GM23338 (cell line): ENCODE measurements around the gene APP. TPM values are rescaled to one million over a fixed set of nuclear protein-coding genes. Genes with fewer than 3 reads are reported as not detected.

Source experiments
- ATAC-seq: fragments of 200-7000 bp; cut with Tn5 transposase; 3 replicates; pipeline ENCODE4 v1.9.1; 2020
- DNase-seq: peaks from one replicate; pipeline ENCODE4 v3.0.0-alpha.2; 2015; ENCODE audit warnings: low spot score
- H2AFZ ChIP-seq: fragments of 200-600 bp; sonication (generic); 2 replicates; pipeline ENCODE4 v1.8.0; 2016; ENCODE audit warnings: antibody characterized with exemption, mild to moderate bottlenecking, moderate library complexity
- H3F3A ChIP-seq: fragments of 200-600 bp; sonication (generic); replicated peaks from 2 replicates; pipeline ENCODE4 v1.8.0; 2017; ENCODE audit warnings: antibody characterized with exemption, mixed run types, low read depth
- H3K27ac ChIP-seq: fragments of 200-600 bp; sonication (generic); 2 replicates; pipeline ENCODE4 v1.6.1; 2016; ENCODE audit warnings: low read depth
- H3K27me3 ChIP-seq: fragments of 200-600 bp; sonication (generic); 2 replicates; pipeline ENCODE4 v1.8.0; 2016; ENCODE audit warnings: mild to moderate bottlenecking, mixed run types, moderate library complexity; ENCODE audit not compliant: insufficient read depth
- H3K36me3 ChIP-seq: fragments of 200-600 bp; sonication (generic); 2 replicates; pipeline ENCODE4 v1.8.0; 2016; ENCODE audit warnings: mild to moderate bottlenecking; ENCODE audit not compliant: insufficient read depth
- H3K4me1 ChIP-seq: fragments of 200-600 bp; sonication (generic); 2 replicates; pipeline ENCODE4 v1.8.0; 2016; ENCODE audit warnings: mild to moderate bottlenecking, moderate library complexity; ENCODE audit not compliant: insufficient read depth
- H3K4me2 ChIP-seq: fragments of 200-600 bp; sonication (generic); 2 replicates; pipeline ENCODE4 v1.7.1; 2017; ENCODE audit warnings: mixed run types
- H3K4me3 ChIP-seq: fragments of 200-600 bp; sonication (generic); 2 replicates; pipeline ENCODE4 v1.6.1; 2016; ENCODE audit warnings: mixed run types
- H3K79me2 ChIP-seq: fragments of 200-600 bp; sonication (generic); replicated peaks from 2 replicates; pipeline ENCODE4 v1.8.0; 2017; ENCODE audit warnings: mild to moderate bottlenecking; ENCODE audit not compliant: insufficient read depth
- H3K9me2 ChIP-seq: fragments of 200-600 bp; sonication (generic); 2 replicates; pipeline ENCODE4 v1.8.0; 2017; ENCODE audit not compliant: insufficient read depth
- H4K20me1 ChIP-seq: fragments of 200-600 bp; sonication (generic); replicated peaks from 2 replicates; pipeline ENCODE4 v1.8.0; 2017; ENCODE audit warnings: mild to moderate bottlenecking; ENCODE audit not compliant: insufficient read depth
- H3K27ac Mint-ChIP-seq: 2 replicates; pipeline ENCODE4 v1.8.0; 2020; ENCODE audit warnings: inconsistent platforms, mild to moderate bottlenecking, moderate library complexity, mixed read lengths
- H3K27me3 Mint-ChIP-seq: 3 replicates; pipeline ENCODE4 v1.8.0; 2022; ENCODE audit warnings: low read depth, mild to moderate bottlenecking, moderate library complexity, mixed read lengths, inconsistent platforms; ENCODE audit not compliant: insufficient read depth, poor library complexity
- H3K36me3 Mint-ChIP-seq: 3 replicates; pipeline ENCODE4 v1.8.0; 2021; ENCODE audit warnings: low read depth, mild to moderate bottlenecking, inconsistent platforms, moderate library complexity, mixed read lengths
- H3K4me1 Mint-ChIP-seq: 3 replicates; pipeline ENCODE4 v1.8.0; 2020; ENCODE audit warnings: mild to moderate bottlenecking, inconsistent platforms, mixed read lengths
- H3K4me3 Mint-ChIP-seq: 3 replicates; pipeline ENCODE4 v1.8.0; 2021; ENCODE audit warnings: moderate library complexity, mild to moderate bottlenecking, inconsistent platforms, mixed read lengths
- H3K9me3 Mint-ChIP-seq: 3 replicates; pipeline ENCODE4 v1.8.0; 2020; ENCODE audit warnings: moderate library complexity, mild to moderate bottlenecking, inconsistent platforms, mixed read lengths
- EZH2 ChIP-seq: fragments of 200-600 bp; sonication (generic); IDR thresholded peaks from one replicate; pipeline ENCODE4 v1.8.0; 2017; ENCODE audit warnings: antibody characterized with exemption, mild to moderate bottlenecking, low read depth; ENCODE audit not compliant: unreplicated experiment
- NANOG ChIP-seq: IDR thresholded peaks from 2 replicates; pipeline ENCODE4 v1.6.1; 2016; ENCODE audit warnings: antibody characterized with exemption, borderline replicate concordance
- ZNF462 ChIP-seq: fragments of 250-450 bp; sonication (Bioruptor Pico); IDR thresholded peaks from 2 replicates; pipeline ENCODE4 v1.5.0; 2020; ENCODE audit warnings: mild to moderate bottlenecking, moderate library complexity
- polyA plus RNA-seq: library from polyadenylated mRNA; unstranded; fragments of >200 nt; fragmentation: Nextera tagmentation; extraction: Ambion mirVana; gene quantifications from 2 replicates; pipeline ENCODE4 v1.2.1, GENCODE V29; 2016
- total RNA-seq: library from RNA; depleted of rRNA; stranded (reverse); fragments of >200 nt; shearing (Covaris generic); gene quantifications from 2 replicates; pipeline ENCODE4 v1.2.3, GENCODE V29; 2014

The APP gene
- total and polyA plus RNA-seq, 2 experiments from 2014 or later: 69.4 to 444 TPM

- Histone ChIP-seq H3K36me3 (no peaks in the 10 kb centered on the region), H3K4me3 (no peak overlapping the region), H3K27me3 (no peaks in the 10 kb centered on the region), H3K4me2 (no peak overlapping the region), H3K4me1 (peaks cover 51% of the 10 kb centered on the region), H2AFZ (no peak overlapping the region), H4K20me1 (peaks cover 55% of the 10 kb centered on the region), H3K27ac (no peak overlapping the region; the same call in 1 of the 2 replicates), H3F3A (no peaks in the 10 kb centered on the region), H3K79me2 (peaks cover 100% of the 10 kb centered on the region), H3K9me2 (no peaks in the 10 kb centered on the region)
- no peak for TF ChIP-seq EZH2
- no peak for ATAC-seq
- no peak for DNase-seq
- Mint-ChIP-seq H3K4me1 (peaks cover 48% of the 10 kb centered on the region), H3K4me3 (no peak overlapping the region), H3K27me3 (peaks cover 2% of the 10 kb centered on the region), H3K27ac (no peak overlapping the region), H3K9me3 (no peaks in the 10 kb centered on the region), H3K36me3 (peaks cover 27% of the 10 kb centered on the region)
These were observed 16.8 kb downstream of the APP start for GRCh38 chr21:26153758-26154157.

GRCh38 chr21:26148840-26149354, 21.7 kb downstream of the APP start:
- peaks cover 96% of the 10 kb centered on the region for H3K79me2 ChIP-seq
- Mint-ChIP-seq H3K27me3 (peaks cover 4% of the 10 kb centered on the region), H3K36me3 (peaks cover 35% of the 10 kb centered on the region; the same call in 2 of the 3 replicates), H3K27ac (peak overlapping the region; percentile 66), H3K4me1 (peaks cover 54% of the 10 kb centered on the region), H3K4me3 (no peak overlapping the region; the same call in 2 of the 3 replicates), H3K9me3 (no peaks in the 10 kb centered on the region)
- TF ChIP-seq NANOG (no peak), ZNF462 (CRISPR knock-in tag) (0 out of 2 replicates have a peak, but pooled peaks have one; percentile 27)
- no peaks in the 10 kb centered on the region for H3K27me3 ChIP-seq
- no peaks in the 10 kb centered on the region for H3K36me3 ChIP-seq
- H3K4me3 ChIP-seq: 0 out of 2 replicates have a peak overlapping the region, but pooled peaks have one; percentile 4
- peaks cover 49% of the 10 kb centered on the region for H4K20me1 ChIP-seq
- H3K9me2 ChIP-seq: no peaks in the 10 kb centered on the region
- DNase-seq (peak; percentile 52), ATAC-seq (peak; percentile 28)
- H3F3A ChIP-seq: no peaks in the 10 kb centered on the region
- H2AFZ ChIP-seq: no peak overlapping the region
- H3K27ac ChIP-seq: peak overlapping the region; percentile 85
- peak overlapping the region; percentile 50 for H3K4me2 ChIP-seq
- peaks cover 49% of the 10 kb centered on the region for H3K4me1 ChIP-seq
